Fibroblast of skin of right quadriceps (primary cell): Measurements from ENCODE around the gene CLINT1.
"Not testable (repeated sequence)": the region's sequence is repeated elsewhere in the genome, so short reads cannot be mapped to it uniquely, and the experiment has no call there.

Experiments used
- DNase-seq: peaks from one replicate; pipeline ENCODE4 v3.0.0-alpha.2; 2013

Gene CLINT1

DNA sequence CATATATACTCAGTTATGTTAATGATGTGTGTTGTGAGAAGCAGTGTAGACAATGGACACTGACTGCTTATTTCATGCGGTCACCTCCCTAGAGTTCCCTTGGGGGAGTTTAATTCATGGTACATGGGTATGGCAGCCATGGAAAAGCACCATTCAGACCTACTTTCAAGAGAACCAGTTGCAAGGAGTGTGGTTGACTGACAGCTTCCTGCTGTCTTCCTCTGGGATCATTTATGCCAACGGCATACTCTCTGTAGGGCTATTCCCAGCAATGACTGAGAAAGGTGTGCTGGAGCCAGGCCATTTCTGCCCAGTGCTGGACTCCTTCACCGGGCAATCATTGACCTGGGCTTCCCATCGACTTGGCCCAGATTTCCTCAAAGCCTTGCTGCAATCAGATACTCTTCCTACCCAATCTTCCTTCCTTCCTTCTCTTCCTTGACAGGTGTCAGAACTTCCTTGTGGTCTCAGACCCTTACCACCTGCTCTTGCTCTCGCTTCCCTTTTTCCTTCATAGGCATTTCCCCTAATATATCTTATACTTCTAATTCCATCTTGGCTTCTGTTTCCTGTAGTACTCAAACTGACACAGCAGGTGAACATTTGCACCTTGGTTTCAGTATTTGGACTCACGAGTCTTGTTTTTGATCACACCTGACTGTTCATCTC lies 3.4 kb upstream of the CLINT1 start:
- DNase-seq: no peak

DNA sequence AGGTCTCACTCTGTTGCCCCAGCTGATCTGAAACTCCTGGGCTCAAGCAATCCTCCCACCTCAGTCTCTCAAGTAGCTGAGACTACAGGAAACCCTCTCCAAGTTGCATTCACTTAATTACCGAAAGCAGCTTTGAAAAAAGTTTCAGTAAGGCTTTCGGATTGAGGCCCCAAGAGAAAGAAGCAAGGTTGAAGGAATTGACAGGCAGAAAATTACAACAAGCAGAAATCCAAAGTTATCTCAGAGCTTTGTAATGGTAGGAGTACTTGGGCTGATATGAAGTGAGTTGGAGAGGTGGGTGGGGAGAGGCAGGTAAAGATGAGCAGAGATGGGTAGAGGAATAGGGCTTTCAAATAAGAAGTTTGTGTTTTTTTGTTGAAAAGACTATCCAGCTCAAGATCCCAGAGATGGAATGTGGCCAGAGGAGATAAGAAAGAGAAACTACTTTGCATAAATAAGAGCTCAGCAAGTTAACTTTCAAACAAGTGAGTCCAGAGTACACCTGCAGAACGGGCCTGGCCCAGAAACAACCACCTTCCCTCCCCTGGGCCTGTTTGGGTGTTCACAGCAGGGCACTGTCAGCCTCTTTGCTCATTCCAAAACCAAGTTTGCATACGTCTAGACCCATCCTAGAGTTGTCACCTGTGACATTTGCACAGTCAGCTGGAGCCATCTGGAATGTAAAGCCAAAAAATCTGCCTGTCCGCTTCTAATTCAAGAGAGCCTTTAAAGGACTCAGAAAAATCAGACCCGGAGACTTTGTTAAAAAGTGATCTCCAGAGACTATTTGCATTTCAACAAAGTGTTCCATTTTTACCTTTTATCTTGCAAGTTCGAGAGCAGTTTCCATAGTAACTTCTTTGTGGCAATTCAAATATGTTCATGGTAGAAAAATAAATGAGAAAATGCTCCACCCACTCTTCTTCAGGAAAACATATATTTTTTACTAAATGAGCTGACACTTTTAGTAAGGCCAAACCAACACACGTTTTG lies 2.2 kb upstream of the CLINT1 start:
- DNase-seq: no peak

DNA sequence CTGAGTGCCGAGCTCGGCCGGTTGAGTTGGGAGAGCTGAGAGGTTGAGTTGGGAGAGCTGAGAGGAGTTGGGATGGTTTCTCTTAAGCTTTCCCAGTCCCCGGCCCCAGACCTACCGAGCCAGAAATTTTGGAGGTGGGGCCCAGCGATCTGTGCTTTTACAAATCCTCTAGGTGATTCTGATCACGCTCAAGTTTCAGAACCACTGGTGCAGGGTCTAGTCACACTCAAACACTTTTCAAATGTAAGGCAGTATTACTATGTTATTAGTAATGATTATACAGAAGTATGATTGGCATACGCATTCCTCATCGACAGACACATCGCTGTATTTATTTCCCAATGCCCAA lies 256 bp upstream of the CLINT1 start:
- DNase-seq: no peak

DNA sequence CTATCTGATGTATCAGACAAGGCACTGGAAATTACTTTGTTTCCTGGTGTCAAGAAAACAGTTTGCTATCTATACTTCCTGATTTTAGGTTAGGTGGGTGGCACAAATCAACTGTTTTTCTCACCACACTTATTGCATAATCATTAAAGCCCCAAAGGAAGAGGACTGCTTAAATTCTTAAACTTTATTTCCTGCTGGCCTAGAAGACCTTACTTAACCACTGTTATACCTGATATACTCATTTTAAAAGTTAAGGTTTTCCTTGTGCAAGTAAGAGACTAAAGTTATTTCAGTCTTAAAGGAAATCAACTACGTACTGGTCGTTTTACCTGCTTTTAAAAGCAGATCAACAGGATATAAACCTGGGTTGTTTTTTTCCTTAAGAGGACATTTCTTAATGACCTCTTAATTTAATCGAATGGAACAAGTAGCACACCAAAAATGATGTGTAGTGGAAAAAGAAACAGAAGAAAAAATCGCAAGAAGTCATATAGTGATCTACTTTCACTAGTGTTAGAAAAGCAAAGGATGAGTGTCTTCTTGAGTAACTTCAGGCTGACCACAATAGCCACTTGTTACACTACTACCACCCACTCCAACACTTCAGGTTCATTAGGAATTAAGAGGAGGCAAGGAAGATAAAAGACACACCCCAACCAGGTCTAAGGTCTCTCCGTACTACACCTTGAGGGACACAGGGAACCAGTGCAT lies 974 bp downstream of the CLINT1 start:
- no peak for DNase-seq

DNA sequence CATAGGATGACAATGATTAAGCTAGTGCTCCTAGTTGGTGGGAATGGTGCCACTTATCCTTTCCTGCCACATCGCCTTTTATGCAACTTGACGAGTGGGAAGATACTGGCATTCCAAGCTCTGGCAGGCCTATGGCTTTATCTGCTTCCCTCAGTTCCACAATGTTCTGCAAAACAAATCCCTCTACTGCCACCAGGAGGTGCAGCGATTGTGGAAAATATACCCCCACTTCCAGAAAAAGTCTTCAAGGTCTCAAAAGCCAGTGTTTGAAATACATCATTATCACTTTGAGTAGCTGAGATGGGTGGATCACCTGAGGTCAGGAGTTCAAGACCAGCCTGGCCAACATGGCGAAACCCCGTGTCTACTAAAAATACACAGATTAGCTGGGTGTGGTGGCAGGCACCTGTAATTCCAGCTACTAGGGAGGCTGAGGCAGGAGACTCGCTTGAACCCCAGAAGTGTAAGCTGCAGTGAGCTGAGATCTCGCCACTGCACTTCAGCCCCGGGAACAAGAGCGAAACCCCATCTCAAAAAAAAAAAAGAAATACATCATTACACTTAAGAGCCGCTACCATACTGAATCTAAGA lies 3.4 kb downstream of the CLINT1 start:
- peak; percentile 63 for DNase-seq

DNA sequence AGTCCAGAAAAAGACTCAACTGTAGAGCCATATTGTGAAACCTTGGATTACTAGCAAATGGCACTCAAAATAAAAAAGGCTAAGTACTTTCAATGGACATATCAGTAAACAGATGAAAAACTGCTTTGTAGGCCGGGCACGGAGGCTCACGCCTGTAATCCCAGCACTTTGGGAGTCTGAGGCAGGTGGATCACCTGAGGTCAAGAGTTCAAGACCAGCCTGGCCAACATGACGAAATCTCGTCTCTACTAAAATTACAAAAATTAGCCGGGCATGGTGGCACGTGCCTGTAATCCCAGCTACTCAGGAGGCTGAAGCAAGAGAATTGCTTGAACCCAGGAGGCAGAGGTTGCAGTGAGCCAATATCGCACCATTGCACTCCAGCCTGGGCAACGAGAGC lies 5.6 kb downstream of the CLINT1 start:
- DNase-seq: not testable (repeated sequence)

DNA sequence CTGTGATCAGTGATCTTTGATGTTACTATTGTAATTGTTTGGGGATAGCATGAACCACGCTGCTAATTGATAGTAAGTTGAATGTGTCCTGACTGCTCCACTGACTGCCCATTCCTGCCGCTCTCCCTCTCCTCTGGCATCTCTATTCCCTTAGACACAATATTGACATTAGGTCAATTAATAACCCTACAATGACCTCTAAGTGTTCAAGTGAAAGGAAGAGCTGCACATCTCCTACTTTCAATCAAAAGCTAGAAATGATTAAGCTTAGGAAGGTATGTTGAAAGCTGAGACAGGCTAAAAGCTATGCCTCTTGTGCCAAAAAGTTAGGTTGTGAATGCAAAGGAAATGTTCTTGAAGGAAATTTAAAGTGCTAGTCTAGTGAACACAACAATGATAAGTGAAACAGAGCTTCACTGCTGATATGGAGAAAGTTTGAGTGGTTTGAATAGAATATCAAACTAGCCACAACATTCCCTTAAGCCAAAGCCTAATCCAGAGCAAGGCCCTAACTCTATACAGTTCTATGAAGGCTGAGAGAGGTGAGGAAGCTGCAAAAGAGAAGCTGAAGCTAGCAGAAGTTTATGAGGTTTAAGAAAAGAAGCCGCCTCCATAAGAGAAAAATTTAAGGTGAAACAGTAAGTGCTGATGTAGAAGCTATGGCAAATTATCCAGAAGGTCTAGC lies 12.9 kb downstream of the CLINT1 start:
- no peak for DNase-seq

DNA sequence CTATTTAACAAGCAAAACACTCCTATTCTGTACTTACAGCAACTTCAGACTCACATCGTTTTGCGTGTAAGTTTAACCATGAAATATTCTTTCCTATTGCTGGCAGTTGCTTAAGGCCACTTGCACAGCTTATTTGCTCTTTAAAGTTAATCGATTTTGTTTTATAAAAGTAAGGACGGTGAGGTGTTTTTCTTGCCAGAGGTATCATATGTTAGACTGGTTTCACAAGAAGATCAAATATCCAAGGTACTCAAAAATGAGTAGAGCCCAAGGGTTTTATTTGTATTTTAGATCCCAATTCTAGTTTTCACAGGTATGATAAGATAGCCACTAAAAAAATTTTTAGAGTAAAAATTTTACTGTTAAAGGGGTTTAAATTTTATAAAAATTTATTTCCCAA lies 16.2 kb downstream of the CLINT1 start:
- DNase-seq: no peak

DNA sequence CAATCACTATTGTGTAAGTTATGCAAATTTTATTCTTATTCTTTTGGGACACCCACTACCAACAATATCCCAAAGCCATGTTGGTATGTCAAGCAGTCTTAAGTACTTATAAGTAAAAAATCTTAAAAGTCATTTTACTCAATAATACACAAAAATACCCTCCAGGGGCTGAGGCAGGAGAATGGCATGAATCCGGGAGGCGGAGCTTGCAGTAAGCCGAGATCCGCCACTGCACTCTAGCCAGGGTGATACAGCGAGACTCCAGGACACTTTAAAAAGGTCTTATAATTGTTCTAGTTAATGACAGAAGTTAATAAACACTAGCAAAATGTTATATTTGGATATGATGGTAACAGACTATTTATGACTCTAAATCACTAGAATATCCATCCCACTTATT lies 16.8 kb downstream of the CLINT1 start:
- DNase-seq: no peak

DNA sequence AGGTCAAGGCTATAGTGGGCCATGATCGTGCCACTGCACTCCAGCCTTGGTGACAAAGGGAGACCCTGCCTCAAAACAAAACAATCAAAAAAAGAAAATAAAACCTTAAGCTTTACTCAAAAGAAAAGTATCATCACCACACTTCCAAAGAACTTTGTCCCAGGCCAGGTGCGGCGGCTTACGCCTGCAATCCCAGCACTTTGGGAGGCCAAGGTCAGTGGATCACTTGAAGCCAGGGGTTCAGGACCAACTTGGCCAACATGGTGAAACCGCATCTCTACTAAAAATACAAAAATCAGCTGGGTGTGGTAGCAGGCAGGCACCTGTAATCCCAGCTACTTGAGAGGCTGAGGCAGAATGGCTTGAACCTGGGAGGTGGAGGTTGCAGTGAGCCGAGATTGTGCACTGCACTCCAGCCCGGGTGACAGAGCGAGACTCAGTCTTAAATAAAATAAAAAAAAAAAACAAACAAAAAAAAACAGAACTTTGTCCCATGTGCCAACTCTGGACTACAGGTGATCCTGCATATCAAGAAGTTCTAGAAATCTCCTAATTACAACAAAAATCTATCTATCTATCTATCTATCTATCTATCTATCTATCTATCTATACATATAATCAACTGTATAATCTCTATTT lies 19.7 kb downstream of the CLINT1 start:
- DNase-seq: no peak

DNA sequence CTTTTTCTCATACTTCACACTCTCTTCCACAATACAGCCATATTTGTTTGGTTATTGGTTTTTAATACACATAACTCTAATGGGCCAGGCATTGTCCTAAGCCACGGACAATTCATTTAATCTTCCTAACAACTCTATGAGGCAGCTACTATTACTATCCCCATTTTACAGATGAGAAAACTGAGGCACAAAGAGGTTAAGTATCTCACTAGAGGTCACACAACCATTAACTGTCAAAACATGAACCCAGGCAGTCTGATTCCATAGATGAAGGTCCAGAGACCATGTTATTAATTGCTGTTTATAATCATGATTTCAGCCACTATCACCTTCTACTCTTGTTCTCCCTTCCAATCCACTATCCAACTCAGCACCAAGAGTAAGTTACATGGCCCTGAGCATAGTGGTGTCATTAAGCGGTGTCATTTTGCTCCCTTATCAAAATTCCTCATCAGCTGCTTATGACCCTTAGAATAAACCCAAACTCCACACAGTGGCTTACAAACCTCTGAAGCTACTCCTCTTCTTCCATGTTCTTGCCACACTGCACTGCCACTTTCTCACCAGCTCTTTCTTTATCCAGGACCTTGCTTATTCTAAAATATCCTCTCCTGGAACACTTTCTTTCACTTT lies 22.7 kb downstream of the CLINT1 start:
- DNase-seq: no peak

DNA sequence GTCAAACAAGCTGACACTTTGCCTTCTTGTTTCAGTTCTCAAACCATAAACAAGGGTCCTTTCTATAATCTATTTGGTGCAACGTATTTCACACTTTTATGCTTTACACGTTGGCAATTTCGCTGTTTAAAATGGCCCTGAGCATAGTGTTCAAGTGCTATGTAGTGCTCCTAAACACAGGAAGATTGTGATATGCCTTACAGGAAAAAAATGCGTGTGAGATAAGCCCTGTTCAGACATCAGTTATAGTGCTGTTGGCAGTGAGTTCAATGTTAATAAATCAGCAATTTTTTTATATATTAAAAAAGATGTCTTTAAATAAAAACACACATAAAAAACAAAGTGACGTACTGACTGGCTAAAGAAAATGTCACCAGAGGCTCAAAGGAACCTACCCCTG lies 23.9 kb downstream of the CLINT1 start:
- DNase-seq: no peak

DNA sequence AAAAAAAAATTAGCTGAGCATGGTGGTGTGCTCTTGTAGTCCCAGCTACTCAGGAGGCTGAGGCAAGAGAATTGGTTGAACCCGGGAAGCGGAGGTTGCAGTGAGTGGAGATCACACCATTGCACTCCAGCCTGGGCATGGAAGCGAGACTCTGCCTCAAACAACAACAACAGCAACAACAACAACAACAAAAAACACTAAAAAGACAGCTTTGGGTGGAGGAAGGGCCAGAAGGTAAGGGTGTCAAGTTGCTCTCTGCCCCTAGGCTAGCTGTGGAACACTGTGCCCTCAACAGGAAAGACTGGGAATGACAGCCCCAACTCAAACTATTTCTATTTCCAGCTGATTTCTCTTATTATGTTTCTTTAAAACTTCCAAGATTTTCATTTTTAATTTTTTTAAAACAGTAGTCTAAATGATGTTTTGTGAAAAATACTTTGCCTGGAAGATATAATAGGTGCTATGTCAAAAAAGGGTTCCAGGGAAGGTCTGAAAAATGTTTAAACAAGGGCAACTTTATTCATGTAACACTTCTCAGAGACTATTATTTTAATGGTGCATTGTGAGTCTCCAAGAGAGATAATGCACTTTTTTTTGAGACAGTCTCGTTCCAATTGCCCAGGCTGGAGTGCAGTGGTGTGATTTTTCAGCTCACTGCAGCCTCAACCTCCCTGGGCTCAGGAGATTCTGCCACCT lies 29.9 kb downstream of the CLINT1 start:
- DNase-seq: no peak

DNA sequence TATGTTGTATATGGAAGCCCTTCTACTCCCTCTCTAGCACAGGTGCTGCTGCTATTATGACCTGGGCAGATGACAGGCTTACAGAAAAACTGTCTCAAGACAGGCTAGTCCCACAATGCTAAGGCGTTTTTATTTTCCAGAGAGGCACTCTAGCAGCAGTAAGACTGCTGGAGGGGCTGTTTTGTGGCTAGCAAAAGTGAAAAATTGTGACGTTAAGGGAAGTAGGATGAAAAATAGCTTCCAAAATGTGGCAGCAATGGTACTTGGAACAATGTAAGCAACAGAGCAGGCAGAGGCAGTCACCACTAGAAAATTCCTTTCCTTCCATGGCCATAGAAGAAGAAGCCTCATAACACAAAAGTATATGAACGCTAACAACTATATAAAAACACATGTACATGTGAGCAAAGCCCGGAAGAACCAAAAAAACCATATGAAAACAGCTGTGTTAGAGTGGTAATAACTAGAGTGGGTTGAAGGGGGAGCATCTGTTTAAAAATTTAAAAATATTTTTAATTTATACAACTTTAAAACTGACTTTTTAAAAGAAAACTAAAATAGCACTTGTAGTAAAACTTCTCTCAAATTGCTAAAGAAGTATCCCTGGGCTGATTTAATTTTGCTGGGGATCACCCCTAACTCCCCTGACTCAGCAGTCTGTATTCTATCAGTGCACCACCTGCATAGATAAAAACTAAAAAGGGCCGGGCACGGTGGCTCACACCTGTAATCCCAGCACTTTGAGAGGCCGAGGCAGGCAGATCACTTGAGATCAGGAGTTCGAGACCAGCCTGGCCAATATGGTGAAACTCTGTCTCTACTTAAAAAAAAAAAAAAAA lies 30.6 kb downstream of the CLINT1 start:
- DNase-seq: peak; percentile 11

DNA sequence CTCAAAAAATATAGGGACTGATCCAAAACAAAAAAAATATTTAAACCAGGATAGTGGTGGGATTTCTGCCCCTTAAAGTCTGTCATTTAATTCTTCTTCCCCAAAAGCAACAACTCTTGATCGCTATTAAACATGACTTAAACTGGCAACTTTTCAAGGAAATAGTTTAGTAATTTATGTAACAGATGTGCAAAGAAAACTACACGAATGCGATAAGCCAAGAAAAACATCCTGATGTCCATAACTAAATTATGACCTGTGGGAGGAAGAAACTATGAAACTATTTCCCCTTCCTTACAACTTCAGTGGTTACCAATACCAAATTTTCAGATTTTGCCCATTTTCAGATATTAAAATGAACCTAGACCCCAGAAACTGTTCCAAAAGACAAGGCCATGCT lies 31.5 kb downstream of the CLINT1 start:
- DNase-seq: peak; percentile 35

DNA sequence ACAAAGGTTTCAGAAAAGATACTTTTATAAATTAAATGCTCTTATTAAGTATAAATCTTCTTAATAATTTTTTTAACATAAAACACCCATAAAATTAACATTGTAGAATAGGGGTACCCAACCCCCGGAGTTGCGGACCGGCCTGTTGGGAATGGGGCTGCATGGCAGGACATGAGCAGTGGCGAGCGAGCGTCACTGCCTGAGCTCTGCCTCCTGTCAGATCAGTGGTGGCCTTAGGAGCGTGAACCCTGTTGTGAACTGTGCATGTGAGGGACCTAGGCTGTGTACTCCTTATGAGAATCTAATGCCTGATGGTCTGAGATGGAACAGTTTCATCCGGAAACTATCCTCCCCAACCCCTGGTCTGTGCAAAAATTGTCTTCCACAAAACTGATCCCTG lies 35.3 kb downstream of the CLINT1 start:
- DNase-seq: no peak

DNA sequence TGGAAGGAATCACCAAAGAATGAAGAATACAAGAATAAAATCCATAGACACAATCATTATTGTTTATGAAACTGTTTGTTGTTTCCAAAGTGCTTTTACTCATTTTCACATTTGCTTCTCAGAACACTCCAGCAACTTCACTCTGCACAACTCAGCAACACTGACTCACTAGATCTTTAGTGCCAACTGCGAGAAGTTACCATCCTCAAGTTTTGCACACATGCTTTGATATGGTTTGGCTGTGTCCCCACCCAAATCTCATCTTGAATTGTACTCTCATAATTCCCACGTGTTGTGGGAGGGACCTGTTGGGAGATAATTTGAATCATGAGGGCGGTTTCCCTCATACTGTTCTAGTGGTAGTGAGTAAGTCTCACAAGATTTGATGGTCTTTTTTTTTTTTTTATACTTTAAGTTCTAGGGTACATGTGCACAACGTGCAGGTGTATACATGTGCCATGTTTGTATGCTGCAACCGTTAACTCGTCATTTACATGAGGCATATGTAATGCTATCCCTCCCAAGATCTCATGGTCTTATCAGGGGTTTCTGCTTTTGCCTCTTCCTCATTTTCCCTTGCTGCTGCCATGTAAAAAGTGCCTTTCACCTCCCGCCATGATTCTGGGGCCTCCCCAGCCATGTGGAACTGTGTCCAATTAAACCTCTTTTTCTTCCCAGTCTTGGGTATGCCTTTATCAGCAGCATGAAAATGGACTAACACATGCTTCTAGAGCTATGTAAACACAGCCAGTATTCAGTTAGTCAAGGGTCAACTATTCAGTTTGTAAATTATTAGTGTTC lies 36.9 kb downstream of the CLINT1 start:
- peak; percentile 3 for DNase-seq

DNA sequence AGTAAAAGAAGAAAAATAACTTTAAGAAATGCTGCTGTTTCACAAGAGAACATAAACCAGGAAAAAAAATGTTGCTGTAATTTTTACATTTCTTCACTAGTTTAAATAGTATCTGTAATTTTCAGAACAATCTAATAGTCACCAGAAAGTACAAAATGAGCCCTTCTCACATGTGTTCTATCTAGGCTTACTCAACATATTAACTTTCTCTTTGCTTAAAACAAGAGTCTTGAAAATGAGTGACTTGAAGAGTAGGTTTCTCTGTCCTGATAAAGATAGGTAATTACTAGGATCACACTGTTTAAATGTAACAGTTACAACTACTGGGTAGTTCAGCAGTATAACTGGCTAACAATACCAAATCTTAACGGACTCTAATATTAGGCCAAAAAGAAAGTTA lies 37.5 kb downstream of the CLINT1 start:
- no peak for DNase-seq

DNA sequence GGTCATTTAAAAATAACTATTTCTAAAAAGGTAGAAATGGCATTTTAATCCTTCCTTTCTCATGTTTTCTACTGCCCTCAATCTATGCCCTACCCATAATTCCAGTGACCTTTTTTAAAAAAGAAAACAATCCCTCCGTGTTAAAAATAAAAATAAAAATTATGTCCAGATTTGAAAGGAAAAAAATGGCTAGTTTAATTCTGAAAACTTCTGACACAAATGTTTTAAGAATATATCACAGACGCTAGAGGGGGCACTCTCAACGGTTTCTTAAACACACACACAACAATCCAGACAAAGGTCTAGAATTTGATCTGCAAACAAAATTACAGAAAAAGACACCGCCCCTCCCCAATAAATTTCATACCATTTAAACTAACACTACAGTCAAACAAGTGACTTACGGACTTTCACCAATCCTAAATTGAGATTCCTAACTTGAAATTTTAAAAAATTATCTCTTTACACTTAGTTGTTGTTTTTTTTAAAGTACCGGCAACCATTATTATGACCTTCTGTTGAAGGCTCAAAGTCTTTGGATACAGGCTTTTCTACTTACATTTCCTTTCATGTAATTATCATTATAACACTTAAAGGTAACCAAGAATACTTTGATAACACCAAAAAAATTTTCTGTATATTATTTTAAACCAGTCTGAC lies 38.2 kb downstream of the CLINT1 start:
- peak; percentile 47 for DNase-seq
